Kidney epithelial cell (primary cell): ENCODE data around the gene ZC3H13. TPM values are rescaled to one million over a fixed set of nuclear protein-coding genes. Genes with fewer than 3 reads are reported as not detected.

Experiments used
- DNase-seq: peaks from one replicate; pipeline ENCODE4 v3.0.0-alpha.2; 2010; ENCODE audit warnings: low read depth
- H3K27me3 ChIP-seq: 2 replicates; pipeline ENCODE4 v1.6.0; 2011; ENCODE audit warnings: low read length; ENCODE audit not compliant: control insufficient read depth, insufficient read depth
- H3K36me3 ChIP-seq: 2 replicates; pipeline ENCODE4 v1.5.1; 2011; ENCODE audit warnings: low read length; ENCODE audit not compliant: control insufficient read depth, insufficient read depth
- H3K4me3 ChIP-seq: 2 replicates; pipeline ENCODE4 v1.5.1; 2011; ENCODE audit warnings: low read depth, mild to moderate bottlenecking, control low read depth, low read length
- total RNA-seq: library from RNA; depleted of rRNA; stranded (reverse); fragments of >200 nt; gene quantifications from 2 replicates; pipeline ENCODE4 v1.2.3, GENCODE V29; 2015
- TF ChIP-seq, protein P1 (sequence below): IDR thresholded peaks from 2 replicates; pipeline ENCODE4 v1.5.1; 2011; ENCODE audit warnings: mild to moderate bottlenecking, moderate library complexity, low read length, control low read depth, inconsistent platforms; ENCODE audit not compliant: insufficient read depth, poor library complexity, severe bottlenecking

Gene ZC3H13
- total RNA-seq, 1 donor from 2014 or later = 19.0 TPM

DNA sequence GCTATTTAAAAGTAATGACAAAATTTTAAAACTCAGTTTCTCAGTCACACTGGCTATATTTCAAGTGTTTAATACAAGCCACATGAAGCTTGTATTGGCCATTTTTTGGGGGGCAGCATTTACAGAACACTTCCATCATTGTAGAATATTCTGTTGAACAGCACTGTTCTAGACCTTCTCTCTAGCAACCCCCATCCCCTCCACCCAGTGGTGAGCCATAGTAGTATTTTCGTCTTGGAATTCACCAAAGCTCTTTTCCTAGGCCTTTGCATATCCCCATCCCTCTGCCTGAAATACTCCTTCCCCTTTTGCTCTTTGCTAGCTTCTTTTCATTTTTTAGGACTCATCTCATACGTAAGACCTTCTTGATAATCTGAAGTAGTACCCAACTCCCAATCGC, 99.5 kb downstream of the ZC3H13 start:
- H3K4me3 ChIP-seq = no peak overlapping the region
- TF ChIP-seq, protein P1, sequence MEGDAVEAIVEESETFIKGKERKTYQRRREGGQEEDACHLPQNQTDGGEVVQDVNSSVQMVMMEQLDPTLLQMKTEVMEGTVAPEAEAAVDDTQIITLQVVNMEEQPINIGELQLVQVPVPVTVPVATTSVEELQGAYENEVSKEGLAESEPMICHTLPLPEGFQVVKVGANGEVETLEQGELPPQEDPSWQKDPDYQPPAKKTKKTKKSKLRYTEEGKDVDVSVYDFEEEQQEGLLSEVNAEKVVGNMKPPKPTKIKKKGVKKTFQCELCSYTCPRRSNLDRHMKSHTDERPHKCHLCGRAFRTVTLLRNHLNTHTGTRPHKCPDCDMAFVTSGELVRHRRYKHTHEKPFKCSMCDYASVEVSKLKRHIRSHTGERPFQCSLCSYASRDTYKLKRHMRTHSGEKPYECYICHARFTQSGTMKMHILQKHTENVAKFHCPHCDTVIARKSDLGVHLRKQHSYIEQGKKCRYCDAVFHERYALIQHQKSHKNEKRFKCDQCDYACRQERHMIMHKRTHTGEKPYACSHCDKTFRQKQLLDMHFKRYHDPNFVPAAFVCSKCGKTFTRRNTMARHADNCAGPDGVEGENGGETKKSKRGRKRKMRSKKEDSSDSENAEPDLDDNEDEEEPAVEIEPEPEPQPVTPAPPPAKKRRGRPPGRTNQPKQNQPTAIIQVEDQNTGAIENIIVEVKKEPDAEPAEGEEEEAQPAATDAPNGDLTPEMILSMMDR = no peak
- no peaks in the 10 kb centered on the region for H3K36me3 ChIP-seq
- no peaks in the 10 kb centered on the region for H3K27me3 ChIP-seq
- DNase-seq = no peak

DNA sequence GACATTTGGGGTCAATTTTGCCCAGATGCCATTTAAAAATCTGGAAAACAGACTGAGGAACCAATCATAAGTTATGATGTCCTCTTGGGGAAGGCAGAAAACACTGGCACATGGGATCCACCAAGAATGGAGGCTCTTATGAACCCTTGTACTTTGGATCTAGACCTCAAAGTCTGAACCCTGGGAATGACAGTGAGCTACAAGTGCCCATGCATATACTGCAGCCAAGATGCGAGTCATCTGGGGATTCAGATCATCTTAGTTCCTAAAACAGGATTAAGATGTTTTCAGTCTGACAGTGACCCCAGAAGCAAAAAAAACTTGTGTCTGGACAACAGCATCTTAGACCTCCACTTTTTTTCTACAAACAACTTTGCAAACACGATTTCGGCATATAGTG, 100.8 kb downstream of the ZC3H13 start:
- H3K36me3 ChIP-seq = no peaks in the 10 kb centered on the region
- H3K4me3 ChIP-seq = no peak overlapping the region
- no peaks in the 10 kb centered on the region for H3K27me3 ChIP-seq
- DNase-seq = no peak
- TF ChIP-seq, protein P1 = no peak

DNA sequence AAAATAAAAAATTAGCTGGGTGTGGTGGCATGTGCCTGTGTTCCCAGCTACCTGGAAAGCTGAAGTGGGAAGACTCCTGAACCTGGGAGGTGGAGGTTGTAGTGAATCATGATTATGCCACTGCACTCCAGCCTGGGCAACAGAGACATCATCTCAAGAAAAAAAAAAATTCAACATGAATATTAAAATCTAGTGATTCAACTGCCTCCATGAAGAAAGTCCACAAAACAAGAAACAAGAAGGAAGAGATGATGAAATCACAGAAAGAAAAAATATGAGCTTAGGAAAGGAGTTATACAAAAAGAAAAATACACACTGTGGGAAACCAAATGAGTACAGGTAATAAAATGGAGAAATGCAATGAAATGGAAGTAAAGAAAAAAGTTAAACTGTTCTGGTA, 101.4 kb downstream of the ZC3H13 start:
- Histone ChIP-seq H3K36me3 (no peaks in the 10 kb centered on the region), H3K27me3 (no peaks in the 10 kb centered on the region), H3K4me3 (no peak overlapping the region)
- TF ChIP-seq, protein P1 = no peak
- no peak for DNase-seq

DNA sequence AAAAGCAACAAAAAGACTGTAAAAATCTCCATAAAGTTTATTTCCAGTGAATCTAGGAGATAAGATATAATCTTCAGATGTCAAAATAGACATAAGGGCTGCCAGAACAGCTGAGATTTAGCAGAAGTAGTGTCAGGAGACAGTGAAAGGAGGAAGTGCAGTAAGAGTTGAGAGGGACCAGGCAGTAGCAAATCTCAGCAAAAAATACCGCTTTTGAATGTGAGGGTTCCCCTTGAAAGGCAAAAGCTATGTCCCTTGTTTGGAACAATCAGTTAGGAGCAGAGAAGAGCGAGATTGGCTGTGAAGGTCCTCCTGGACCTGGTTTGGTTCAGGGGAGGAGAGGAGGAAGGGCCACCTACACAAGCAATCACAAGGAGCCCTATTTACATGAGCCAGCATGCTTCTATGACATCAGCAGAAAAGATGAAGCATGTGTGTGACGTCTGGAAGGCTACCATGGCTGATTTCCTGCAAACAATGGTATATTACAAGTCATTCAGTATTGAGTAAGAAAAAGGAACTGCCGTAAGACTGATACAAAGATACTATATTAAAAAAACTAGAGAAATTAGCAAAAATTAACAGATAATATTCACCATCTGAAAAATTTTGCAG, 102.1 kb downstream of the ZC3H13 start:
- H3K36me3 ChIP-seq = no peaks in the 10 kb centered on the region
- H3K27me3 ChIP-seq = no peaks in the 10 kb centered on the region
- TF ChIP-seq, protein P1 = no peak
- DNase-seq = no peak
- H3K4me3 ChIP-seq = no peak overlapping the region

DNA sequence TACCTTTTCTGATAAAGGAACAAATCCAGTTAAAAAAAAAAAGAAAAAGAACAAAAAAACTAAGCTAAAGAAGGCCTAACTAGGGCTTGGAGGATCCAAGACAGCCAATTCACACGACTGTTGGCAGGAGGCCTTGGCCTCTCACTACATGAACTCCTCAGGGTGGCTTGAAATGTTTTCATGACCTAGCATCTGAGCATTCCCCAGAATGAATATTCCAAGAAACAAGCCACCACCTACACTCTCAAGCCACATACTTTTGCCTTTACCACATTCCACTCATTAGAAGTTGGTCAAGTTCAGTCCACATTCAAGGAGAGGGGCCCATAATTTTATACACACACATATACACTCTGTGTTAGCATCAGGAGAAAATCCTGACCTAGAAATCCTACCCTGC, 103.4 kb downstream of the ZC3H13 start:
- no peak overlapping the region for H3K4me3 ChIP-seq
- H3K36me3 ChIP-seq = no peaks in the 10 kb centered on the region
- no peaks in the 10 kb centered on the region for H3K27me3 ChIP-seq
- TF ChIP-seq, protein P1 = no peak
- DNase-seq = no peak

DNA sequence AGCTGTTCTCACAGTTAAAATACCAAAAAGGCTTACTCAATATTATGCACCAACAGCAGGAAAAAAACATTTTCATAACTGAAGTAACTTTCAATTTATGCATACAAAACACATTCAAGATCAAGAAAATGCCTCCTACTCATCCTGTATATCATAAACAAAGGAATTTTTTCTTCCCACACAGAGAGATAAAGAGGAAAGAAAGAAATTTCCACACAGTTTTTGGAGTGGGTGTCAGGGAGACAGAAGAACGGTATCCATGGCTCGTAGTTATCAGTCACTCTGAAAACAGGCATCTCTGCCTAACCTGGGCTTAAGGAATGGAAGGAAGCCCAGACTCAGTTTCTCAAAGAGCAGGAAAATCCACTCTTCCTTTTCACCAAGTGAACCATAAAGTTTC, 108.6 kb downstream of the ZC3H13 start:
- TF ChIP-seq, protein P1 = no peak
- H3K27me3 ChIP-seq = no peaks in the 10 kb centered on the region
- H3K4me3 ChIP-seq = no peak overlapping the region
- DNase-seq = no peak
- H3K36me3 ChIP-seq = no peaks in the 10 kb centered on the region
